Neural progenitor cell (in vitro differentiated cells): ENCODE measurements around the gene TRPM2.

Source experiments
- EZH2 ChIP-seq: fragments of 200-600 bp; sonication (generic); IDR thresholded peaks from 2 replicates; pipeline ENCODE4 v1.6.1; 2017; ENCODE audit warnings: antibody characterized with exemption, mild to moderate bottlenecking, moderate library complexity
- EZH2phosphoT487 ChIP-seq: fragments of 200-600 bp; sonication (generic); IDR thresholded peaks from 2 replicates; pipeline ENCODE4 v1.6.1; 2017; ENCODE audit warnings: antibody characterized with exemption
- TF ChIP-seq, protein P1 (sequence below): fragments of 200-600 bp; sonication (generic); IDR thresholded peaks from 2 replicates; pipeline ENCODE4 v1.5.1; 2017; ENCODE audit warnings: antibody characterized with exemption, mild to moderate bottlenecking

DNA sequence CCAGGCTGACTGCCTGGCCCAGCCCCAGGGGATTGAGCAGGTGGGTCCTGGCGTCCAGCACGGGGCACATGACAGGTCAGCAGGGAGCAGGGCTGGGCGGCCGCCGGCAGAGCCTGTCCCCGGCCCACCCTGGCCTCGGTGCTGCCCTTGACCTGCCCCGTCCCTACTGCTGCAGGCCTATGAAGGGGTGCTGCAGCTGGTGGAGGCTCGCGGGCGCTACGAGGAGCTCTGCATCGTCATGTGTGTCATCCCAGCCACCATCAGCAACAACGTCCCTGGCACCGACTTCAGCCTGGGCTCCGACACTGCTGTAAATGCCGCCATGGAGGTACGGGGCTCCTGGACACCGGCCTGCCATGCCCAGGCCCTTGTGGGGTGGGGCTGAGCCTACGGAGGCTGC is 29.8 kb upstream of the TRPM2 start:
- no peak for TF ChIP-seq EZH2
- TF ChIP-seq, protein P1, sequence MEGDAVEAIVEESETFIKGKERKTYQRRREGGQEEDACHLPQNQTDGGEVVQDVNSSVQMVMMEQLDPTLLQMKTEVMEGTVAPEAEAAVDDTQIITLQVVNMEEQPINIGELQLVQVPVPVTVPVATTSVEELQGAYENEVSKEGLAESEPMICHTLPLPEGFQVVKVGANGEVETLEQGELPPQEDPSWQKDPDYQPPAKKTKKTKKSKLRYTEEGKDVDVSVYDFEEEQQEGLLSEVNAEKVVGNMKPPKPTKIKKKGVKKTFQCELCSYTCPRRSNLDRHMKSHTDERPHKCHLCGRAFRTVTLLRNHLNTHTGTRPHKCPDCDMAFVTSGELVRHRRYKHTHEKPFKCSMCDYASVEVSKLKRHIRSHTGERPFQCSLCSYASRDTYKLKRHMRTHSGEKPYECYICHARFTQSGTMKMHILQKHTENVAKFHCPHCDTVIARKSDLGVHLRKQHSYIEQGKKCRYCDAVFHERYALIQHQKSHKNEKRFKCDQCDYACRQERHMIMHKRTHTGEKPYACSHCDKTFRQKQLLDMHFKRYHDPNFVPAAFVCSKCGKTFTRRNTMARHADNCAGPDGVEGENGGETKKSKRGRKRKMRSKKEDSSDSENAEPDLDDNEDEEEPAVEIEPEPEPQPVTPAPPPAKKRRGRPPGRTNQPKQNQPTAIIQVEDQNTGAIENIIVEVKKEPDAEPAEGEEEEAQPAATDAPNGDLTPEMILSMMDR = no peak
- TF ChIP-seq EZH2phosphoT487 = no peak
